SIG-M5 (cell line): ENCODE data around the gene RMND5B.
"Not testable (repeated sequence)": the region's sequence is repeated elsewhere in the genome, so short reads cannot be mapped to it uniquely, and the experiment has no call there.

Source experiments
- DNase-seq: peaks from one replicate; lab custom pipeline; 2025; lab: John Stamatoyannopoulos, UW

The RMND5B gene

GRCh38 chr5:178174456-178174855 lies 43.6 kb downstream of the RMND5B start:
- no peak for DNase-seq

GRCh38 chr5:178176791-178177190 lies 46.0 kb downstream of the RMND5B start:
- no peak for DNase-seq

DNA sequence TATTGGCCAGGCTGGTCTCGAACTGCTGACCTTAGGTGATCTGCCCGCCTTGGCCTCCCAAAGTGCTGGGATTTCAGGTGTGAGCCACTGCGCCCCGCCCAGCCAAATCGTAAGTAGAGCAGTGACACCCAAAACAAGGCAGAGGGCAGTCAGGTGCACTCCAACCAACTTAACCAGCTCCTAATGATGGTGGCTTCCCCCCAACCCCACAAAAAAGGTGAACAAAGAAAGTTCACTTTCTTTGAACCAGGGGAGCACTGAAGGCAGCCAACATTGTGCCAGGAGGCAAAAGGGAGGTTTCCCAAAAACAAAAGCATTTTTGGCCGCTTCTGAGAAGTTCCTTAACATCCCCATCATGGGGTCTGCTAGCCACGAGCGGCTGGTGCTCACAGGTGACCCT lies 46.8 kb downstream of the RMND5B start:
- no peak for DNase-seq

DNA sequence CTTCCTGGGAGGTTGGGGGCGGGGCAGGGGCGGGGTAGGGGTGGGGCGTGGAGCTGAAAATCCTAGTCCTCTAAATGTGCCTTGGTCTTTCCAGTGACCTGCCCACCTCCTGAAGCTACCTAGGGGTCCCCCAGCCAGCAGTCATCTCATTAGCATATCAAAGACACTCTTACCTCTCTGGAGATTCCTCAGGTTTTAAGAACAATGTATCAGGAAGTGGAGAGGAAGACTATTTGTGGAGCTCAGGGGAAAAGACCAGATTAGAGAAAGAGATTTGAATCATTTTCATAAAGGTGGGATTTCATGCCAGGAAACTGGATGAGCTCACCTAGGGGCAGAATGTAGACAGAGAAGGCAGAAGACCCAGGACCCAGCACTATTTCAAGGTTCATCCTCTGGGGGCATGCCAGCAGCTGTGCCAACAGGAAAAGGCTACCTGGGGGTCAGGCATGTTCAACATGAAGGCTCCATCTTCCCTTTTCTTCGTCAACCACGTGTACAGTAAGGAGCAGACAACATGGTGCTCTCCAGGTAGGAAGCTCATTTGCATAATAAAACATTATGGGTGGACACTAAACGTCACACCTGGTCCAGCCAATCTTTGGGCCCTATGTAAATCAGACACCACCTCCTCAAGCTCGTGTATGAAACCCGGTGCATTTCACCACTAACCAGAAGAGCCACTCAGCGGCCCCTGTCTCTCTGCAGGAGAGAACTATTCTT lies 49.5 kb downstream of the RMND5B start:
- no peak for DNase-seq

DNA sequence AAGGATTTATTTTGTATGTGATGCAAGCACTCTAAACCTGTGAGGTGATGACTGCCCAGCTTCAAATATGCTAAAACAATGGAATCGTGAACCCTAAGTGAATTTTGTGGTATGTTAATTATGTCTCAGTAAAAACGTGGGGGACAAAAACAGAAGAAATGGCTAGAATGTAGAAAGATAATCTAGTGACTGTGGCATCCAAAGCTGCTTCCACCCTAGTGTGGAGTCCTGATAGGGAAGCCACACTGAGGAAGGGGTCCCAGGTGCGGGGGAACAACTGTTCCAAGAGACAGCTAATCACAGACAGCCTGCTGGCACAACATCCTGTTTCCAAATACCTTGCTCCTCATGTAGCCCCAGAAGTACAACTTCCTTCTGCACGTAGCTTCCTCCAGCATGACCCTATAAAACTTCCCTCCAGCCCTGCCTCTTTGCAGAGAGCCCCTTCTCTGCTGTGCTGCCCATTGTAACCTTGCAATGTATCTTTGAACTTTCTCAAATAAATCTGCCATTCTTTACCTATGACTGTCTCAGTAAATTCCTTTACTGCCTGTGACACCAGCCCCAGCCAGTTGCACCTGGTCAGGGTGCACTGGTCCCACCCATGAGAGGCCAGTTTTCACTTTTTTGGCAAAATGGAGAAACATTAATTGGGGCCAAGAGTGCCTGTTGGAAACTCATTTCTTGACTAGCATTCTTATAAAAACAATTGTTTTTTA lies 51.5 kb downstream of the RMND5B start:
- peak; percentile 63 for DNase-seq

- no peak for DNase-seq
Observed at GRCh38 chr5:178186427-178186826, 55.6 kb downstream of the RMND5B start.

GRCh38 chr5:178187014-178187413 lies 56.2 kb downstream of the RMND5B start, which contains the start of gene GMCL2:
TSS of gene GMCL2 (minus strand) at chr5:178187371. CDS start at chr5:178187299, 72 bp downstream.
- no peak for DNase-seq

DNA sequence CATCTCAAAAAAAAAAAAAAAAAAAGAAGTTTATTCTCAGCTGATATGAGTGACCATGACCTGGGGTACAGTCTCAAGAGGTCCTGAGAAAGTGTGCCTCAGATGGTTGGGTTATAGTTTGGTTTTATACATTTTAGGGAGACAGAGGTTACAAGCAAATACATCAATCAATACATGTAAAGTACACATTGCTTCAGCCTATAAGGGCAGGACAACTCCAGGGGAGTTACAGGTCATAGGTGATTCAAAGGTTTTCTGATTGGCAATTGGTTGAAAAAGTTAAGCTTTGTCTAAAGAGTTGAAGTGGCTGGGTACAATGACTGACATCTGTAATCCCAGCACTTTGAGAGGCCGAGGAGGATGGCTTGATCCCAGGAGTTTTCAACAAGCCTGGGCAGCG lies 58.6 kb downstream of the RMND5B start:
- no peak for DNase-seq

DNA sequence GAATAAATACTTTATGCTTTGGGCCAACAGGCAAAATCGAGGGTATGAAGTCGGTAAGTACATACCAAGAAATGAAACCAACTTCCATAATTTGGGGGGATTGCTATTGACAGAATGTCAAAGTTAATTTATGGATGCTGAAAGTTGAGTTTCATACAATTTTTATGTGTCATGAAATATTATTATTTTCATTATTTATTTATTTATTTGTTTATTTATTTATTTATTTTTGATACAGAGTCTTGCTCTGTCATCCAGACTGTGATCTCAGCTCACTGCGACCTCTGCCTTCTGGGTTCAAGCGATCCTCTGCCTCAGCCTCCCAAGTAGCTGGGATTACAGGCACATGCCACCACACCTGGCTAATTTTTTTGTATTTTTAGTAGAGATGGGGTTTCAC lies 60.8 kb downstream of the RMND5B start:
- no peak for DNase-seq

- no peak for DNase-seq
Observed at GRCh38 chr5:178192244-178192643, 61.4 kb downstream of the RMND5B start.

DNA sequence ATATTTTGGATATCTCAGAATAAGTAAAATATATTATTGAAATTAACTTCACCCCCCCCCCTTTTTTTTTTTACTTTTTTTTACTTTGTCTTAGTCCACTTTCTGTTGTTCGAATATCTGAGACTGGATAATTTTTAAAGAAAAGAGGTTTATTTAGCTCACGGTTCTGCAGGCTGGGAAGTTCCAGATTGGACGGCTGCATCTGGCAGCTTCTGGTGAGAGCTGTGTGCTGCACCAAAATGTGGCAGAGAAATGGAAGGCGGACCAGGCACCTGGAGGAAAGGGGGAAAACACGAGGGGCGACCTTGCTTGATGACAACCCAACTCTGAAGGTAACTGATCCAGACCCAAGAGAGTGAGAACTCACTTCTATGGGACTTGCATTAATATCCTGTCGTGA lies 62.0 kb downstream of the RMND5B start:
- no peak for DNase-seq

DNA sequence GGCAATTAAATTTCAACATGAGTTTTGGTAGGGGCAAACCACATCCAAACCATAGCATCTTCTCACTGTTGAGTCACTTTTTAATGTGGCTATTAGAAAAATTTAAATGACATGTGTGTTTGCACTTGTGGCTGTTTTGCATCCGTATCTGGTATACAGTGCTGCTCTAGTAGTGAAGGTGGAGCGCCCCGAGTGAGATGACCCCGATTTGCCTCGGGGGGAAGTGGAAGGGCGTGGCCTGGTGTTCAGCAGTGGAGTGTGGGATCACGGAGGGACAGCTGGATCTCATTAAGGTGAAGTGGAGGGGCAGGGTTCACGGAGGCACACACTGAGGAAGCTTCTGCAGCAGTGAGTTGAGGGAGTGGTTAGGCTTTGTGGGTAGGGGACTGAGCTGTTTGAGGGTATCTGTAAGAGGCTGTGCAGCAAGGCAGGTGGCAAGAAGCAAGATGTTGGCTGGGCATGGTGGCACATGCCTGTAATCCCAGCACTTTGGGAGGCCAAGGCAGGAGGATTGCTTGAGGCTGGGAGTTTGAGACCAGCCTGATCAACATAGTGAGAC lies 62.5 kb downstream of the RMND5B start:
- DNase-seq, result no peak

- DNase-seq, result no peak
Observed at GRCh38 chr5:178194026-178194425, 63.2 kb downstream of the RMND5B start.

DNA sequence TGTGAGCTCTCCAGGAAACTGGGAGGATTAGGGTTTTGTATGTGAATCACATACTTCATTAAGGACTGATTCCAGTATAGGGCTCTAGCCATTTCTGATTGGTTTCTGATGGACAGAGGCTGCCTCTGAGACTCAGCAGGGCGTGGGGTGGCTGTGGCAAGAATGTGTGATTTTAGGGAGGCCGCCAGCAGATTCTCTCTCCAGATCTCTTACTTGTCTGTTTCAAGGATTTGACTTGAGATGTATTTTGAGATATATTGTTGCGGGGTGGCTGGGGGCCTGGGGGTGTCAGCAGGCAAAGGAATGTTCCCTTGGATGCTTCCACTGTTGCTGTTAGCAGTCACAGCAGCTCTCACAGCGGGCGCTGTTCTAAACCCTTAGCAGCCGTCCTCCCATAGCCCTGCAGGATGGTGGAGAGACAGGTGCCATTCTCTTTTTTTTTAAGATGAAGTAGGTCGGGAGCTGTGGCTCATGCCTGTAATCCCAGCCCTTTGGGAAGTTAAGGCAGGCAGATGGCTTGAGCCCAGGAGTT lies 65.5 kb downstream of the RMND5B start:
- DNase-seq, result no peak

- no peak for DNase-seq
Observed at GRCh38 chr5:178196986-178197385, 66.2 kb downstream of the RMND5B start.

- not testable (repeated sequence) for DNase-seq
Observed at GRCh38 chr5:178198151-178198550, 67.3 kb downstream of the RMND5B start.

- no peak for DNase-seq
Observed at GRCh38 chr5:178198706-178199105, 67.9 kb downstream of the RMND5B start.

DNA sequence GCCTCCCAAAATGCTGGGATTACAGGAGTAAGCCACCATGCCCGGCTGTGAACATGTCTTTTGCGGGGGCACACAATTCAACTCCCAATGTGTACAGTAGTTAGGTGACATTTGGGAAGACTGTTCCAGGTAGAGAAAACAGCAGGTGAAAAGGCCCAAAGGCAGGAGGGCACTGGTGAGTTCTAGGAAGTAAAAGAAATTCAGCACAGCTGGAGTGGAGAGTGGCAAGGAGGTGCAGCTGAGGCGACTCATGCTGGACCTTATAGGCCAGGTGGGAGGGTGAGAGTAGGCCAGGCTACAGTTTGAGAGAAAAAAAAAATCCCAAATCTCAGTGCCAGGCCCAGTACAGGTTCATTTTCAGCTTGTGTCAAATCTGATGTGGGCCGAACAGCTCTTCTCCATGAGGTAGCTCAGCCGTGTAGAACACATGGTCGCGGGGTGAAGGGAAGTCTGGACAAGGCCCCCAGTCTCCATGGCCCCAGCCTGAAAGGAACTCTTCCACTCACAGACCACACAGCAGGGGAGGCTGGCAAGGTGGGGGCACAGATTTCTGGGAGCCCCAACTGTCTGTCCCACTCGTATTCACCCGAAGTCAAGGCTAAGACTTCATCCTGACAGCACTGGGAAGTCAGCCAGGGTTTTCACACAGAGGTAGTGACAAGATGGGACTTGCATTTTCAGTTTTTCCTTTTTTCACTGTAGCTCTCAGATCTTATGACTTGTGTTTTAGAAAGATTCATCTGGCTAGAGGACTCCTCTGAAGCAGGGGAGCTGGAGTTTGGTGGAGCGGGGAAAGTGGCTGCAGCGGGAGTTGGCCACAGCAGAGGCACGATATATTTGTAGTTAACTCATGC lies 69.0 kb downstream of the RMND5B start:
- DNase-seq, result no peak
